HG03442 (cell line): ENCODE results near the gene YIPF1.
"Not testable (repeated sequence)": the region's sequence is repeated elsewhere in the genome, so short reads cannot be mapped to it uniquely, and the experiment has no call there.

Experiments
- ATAC-seq: cut with Tn5 transposase; IDR thresholded peaks from one replicate; pipeline ENCODE4 v1.9.1; 2021; ENCODE audit warnings: mild to moderate bottlenecking, moderate library complexity; ENCODE audit not compliant: unreplicated experiment

The YIPF1 gene

DNA sequence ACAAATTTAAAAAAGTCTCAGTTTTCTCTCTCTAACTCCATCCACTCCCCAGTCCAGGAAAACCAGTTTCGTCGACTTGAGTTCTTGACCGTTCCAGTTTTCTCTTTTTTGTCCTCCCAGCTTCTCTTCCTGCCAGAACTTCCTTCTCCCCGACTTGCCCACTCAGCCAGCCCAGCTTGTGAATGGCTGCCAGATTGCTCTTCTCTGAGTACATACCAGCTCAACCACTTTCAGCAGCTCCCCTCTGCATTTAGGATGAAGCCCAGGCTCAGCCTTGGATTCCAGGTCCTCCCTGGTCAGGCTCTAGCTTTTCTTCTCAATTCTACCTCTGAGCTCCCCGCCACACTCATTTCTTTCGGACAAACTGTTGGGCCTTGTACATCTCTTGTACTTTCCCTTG is 5.8 kb upstream of the YIPF1 start:
- no peak for ATAC-seq

DNA sequence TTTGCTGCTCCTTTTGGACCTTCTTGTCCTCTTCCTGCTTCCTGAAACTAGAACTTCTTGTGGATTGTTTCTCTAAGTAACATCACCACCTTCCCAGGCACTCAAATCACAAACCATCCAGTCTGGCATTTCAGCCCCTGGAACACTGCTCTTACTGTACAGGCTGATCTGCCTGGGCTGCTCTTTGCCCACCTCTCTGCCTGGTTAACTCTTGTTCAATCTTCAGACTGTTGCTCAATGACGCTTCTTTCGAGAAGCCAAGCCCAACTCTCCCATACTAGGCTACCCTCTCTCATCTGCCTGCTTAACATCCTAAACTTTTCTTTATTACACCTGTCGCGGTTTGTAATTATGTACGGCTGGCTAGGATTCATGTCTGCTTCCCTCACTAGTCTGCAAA is 5.0 kb upstream of the YIPF1 start:
- no peak for ATAC-seq

DNA sequence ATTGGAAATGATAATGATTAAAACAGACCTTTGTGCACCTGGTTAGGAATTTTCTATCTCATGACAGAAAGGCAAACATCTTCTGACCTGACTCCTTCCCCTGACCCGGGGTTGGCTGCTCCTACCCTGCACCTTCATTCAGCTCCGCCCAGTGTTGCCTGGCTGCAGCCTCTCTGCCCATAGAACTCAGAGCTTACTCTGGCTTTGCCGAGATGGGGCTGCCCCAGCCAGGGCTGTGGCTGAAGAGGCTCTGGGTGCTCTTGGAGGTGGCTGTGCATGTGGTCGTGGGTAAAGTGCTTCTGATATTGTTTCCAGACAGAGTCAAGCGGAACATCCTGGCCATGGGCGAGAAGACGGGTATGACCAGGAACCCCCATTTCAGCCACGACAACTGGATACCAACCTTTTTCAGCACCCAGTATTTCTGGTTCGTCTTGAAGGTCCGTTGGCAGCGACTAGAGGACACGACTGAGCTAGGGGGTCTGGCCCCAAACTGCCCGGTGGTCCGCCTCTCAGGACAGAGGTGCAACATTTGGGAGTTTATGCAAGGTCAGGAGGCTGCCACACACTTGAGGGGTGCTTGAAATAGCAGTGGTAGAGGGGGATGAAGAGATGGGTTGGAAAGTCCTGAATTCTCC is 4.5 kb upstream of the YIPF1 start, which contains the start of gene DIO1:
Gene DIO1, plus strand, starts transcription at position 189 of the 638 bp plus-strand sequence. Its CDS starts 24 bp downstream, at position 213.
- no peak for ATAC-seq

DNA sequence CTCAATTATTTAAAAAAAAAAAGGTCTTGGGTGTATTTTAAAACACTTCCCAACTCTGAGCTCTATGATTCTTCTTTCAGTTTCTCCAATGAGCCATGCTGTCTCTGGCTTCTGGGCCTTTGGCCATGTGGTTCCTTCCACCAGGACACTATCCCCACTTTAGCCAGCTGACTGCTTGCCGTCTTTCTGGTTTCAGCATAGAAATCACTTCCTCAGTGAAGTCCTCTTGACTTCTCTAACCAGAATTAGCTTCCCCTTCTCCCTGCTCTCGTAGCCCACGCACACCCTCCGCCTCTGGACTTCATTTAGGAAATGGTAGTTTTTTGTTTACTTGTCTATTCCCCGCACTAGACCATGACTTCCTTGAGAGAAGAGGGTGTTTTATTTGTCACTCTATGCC is 3.3 kb upstream of the YIPF1 start:
- no peak for ATAC-seq

DNA sequence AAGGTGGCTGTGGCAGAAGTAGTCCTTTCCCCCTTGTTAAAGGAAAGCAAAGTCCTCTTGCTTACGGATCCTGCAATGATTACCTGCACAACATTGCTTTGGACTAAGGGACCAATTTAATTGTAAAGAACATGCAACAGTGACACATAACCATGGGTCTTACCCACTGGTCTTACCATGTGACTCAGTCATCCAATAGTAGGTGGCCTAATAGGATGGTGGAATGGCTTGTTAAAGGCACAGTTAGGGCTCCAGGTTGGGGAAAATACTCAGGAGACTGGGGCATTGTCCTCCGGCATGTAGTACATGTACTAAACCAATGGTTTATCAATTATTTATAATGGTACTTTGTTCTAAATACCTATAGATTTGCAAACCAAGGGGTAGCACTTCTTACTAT is 2.1 kb upstream of the YIPF1 start:
- ATAC-seq = no peak

DNA sequence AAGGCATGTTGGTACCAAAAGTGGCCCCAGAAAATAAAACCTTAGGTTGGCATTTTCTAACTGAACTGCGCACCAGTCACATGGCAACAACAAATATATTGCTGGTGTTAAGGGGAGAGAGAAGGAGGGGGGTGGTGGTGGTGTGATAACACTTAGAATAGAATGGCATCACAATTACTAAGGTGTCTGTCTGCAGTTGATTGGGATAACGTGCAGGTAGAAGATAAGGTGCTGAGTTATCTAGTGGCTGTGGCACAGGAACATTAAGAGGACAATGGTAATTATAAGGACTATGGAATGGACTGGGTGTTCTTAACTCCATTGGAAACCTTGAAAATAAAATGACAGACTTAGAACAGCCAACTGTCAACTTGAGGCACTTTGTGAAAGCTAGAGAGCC is 1.4 kb upstream of the YIPF1 start:
- no peak for ATAC-seq

DNA sequence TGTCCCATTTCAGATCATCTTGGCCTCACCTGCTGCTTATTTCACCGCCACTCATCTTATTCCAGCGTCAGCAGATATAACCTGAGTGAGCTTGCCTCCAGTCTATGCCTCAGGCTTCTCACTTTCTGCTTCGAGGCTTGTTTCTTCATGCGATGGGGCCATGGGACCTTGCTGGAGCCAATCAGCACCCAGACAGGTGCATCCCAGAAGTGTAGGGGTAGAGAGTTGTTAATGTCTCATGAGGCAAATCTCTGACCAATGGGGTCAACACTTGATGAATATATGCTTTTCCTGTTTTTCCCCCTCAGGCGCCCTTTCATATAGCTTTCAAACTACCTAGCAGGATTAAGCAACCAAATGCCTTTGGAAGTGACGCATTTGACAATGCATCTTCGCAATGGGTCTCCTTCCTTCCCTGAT is 935 bp upstream of the YIPF1 start:
- ATAC-seq = no peak

DNA sequence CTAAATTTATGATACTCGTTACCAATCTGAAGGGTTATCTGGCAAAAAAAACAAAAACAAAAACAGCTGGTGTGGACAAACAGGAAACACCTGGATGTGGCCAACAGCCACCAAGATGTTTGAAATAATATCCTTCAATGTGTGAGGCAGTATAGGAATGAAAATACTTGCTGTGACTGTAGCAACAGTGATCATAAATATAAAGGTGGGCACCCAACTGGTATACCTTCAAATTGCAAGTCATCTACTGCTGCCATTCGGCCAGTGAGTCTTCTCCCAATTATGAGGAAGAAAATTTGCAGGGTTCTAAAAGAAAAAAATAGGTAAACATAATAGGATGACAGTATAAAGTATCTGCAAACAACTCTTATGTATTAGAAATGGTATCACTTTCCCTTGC is 916 bp downstream of the YIPF1 start:
- ATAC-seq = no peak

DNA sequence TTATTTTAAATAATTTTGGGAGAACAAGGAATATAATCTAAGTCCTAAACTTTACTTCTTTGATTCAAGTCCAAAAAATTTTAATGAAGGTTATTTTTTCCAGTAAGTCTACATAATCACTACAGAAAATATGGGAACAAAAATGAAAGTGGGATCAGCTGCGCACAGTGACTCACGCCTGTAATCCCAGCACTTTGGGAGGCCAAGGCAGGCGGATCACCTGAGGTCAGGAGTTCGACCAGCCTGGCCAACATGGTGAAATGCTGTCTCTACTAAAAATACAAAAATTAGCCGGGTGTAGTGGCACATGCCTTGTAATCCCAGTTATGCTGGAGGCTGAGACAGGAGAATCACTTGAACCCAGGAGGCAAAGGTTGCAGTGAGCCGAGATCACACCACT is 6.0 kb downstream of the YIPF1 start:
- not testable (repeated sequence) for ATAC-seq

DNA sequence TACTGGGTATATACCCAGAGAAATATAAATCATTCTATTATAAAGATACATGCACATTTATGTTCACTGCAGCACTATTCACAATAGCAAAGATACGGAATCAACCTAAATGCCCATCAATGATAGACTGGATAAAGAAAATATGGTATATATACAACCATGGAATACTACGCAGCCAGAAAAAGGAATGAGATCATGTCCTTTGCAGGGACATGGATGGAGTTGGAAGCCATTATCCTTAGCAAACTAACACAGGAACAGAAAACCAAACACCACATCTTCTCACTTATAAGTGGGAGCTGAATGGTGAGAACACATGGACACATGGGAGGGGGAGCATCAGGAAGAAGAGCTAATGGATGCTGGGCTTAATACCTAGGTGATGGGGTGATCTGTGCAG is 7.7 kb downstream of the YIPF1 start:
- not testable (repeated sequence) for ATAC-seq

DNA sequence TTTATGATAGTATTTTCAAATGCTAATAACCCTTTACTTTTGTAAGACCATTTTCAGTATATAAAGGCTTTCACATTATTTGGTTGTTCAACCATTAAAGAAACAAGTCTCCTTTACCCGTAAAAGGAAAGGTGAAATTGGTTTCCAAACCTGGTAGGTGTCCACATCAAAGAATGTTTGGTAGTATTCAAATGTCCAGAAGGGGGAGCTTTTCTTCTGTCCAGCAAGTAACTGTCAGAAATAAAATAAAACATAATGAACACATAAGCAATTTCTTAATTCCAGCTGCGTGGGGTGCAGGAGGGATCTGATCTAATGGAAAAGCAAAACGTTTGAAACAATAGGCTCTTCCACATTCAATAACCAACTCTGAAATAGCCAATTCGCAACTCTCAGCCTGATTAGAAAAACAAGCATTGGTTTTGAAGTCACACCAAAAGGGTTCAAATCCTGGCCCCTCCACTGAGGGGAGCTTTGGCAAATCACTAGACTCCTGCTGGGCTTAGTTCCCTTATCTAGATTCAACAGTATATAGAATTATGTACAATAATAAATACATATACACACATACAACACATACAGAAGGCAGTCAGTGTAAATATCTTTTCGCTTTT is 11.0 kb downstream of the YIPF1 start:
- ATAC-seq = no peak

DNA sequence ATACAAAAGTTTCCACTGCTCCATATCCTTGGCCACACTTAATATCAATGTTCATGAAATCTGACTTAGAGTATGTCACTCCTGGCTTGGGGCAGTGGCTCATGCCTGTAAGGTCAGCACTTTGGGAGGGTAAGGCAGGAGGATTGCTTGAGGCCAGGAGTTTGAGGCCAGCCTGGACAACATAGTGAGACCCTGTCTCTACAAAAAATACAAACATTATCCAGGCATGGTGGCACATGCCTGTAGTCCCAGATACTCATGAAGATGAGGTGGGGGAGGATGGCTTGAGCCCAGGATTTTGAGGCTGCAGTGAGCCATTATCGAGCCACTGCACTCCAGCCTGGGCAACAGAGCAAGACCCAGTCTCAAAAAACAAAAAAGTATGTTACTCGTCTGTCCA is 14.4 kb downstream of the YIPF1 start:
- not testable (repeated sequence) for ATAC-seq

DNA sequence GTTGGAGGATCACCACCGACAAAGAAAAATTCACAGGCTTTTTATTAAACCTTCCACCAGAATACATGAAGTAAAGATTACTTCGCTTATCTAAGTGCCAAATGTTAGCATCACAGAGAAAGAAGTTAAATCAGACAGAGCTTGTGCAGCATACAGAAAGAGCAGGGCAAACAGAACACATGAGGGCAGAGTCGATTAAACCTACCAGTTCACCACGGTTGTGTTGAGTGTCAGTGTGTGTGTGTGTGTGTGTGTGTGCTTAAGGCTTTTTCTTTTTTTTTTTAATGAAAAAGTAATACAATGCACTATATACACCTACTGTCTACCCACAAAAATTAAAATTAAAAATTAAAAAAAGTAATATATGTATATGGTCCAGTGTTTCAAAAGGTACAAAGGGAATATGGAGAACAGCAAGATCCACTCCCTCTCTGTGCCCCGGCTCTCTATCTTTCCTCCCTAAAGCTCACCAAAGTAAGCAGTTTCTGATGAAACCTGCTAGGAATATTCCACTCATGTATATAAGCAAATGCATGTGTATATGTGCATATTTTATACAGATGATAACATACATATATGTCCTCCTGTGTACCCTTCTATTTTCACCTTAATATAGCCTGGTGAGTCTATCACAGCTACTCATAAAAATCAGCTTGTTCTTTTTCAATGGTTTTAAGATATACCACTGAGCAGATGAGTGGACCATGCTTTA is 17.7 kb downstream of the YIPF1 start:
- ATAC-seq = no peak

DNA sequence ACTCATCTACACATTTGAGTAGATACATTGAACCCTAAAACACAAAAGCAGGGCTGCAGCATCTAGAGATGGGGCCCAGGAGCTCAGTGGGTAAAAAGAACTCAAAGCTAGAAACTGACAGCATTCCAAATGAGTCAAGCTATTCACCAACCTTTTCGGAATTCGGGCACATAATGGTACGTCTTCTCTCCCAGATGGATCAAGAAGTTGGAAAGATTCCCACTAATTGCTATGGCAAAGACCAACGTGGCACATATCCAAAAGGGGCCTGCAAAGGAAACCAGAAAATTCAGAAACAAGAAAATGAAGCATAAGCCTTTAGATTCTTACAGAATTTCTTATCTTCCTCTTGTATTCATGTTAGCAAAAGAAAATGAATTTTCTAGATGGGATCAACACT is 18.4 kb downstream of the YIPF1 start:
- ATAC-seq = no peak

DNA sequence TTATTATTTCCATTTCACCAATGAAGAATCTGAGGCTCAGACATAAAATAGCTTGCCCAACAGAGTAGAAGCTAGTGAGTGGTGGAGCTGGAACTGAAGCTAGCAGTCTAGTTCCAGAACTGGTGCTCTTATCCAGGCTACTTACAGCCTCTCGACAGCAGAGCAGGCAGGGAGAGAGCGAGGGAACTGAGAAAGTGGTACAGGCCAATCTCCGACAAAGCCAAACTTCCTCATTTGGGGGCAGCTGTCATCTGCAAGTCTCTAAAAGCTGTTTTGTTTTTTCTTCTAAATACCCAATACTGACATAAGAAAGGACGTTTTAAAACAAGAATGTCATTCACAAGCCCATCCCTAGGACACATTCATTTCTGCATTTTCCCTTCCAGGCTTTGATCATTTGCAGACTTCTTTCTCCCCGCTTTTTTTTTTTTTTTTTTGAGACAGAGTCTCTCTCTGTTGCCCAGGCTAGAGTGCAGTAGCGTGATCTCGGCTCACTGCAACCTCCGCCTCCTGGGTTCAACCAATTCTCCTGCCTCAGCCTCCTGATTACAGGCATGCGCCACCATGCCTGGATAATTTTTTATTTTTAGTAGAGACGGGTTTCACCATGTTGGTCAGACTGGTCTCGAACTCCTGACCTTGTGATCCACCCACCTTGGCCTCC is 20.0 kb downstream of the YIPF1 start:
- no peak for ATAC-seq

DNA sequence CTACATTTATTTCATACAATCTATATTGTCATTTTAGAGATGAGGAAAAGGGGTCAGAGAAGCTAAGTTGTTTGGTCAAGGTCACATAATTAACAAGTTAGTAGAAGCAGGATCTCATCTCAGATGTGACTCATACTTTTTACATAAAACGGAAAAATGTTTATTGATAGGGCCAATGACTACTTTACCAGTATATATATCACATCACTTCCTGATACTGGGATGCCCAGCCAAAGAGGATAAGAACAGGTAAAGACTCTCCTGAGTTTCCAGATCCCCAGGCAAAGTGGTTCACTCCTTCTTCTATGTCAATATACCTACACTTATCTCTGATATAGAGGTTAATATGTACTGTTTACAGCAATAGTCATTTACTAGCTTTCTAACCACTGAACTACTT is 21.0 kb downstream of the YIPF1 start:
- ATAC-seq = no peak

DNA sequence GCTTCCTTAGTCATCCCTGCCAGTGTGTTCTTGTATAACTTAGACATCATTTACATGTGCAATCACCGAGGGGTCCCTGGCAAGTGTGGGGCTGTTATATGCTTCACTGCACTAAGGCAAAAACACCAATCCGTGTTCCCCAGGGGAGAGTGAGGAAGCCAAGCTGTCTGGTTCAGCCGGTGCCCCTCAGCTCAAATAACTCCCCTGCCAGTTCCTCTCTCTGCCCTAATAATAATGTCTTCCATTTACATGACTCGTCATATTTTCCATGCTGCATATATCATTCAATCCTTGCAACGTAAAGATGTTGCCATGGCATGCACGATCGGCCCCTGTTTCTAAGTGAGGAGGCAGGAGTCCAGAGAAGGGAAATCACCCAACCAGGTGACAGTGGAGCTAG is 27.1 kb downstream of the YIPF1 start:
- ATAC-seq = no peak

DNA sequence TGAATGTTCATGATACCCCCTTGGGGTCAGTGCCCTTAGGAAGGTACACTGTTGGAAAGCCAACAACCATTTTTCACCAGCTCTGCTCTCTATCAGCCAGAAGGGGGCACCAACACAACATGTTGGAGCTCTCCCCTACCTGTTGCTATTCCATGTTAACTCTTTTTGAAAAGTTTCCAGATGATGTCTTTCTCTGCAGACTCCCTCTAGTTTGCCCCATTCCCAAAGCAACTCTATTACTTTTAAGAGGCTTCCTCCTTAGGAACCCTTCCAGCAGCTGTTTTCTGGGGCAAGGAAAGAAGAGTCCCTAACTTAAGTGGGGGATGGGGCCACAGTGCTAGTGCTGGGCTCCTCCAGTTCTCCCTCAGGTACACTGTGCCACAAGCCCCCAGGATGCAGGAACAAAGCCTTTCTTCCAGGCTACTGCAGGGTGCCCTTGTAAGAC is 28.6 kb downstream of the YIPF1 start:
- no peak for ATAC-seq

DNA sequence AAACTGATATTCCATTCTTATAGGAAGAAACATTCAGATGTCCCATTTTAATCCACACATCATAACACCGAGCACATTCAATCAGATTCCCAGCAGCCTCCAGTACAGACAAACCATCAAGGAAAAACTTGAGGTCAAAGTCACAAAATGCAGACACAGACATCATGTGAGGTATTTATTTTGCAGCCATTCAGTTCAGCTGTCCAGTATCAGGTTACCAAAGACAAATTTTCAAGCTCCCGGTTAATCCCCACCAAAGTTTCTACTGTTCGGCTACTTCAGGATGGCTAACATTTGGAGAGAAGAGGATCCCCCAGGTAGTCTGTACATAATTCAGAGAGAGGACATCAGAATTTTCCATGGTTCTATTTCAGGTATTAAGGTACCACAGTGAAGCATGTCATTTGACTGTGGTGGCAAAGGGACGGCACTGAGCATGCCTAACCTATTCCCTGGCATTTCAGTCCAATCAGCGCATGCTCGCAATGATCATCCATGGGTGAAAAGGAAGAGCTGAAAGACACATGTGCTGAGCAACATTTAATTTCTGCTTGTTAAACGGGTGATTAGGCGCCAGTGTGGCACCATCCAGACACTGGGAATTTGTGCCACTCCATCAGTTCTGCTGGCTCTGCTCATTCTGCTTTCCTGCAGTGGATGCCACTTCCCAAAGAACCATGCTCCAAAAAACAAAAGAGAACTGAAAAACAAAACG is 37.9 kb downstream of the YIPF1 start:
- no peak for ATAC-seq

DNA sequence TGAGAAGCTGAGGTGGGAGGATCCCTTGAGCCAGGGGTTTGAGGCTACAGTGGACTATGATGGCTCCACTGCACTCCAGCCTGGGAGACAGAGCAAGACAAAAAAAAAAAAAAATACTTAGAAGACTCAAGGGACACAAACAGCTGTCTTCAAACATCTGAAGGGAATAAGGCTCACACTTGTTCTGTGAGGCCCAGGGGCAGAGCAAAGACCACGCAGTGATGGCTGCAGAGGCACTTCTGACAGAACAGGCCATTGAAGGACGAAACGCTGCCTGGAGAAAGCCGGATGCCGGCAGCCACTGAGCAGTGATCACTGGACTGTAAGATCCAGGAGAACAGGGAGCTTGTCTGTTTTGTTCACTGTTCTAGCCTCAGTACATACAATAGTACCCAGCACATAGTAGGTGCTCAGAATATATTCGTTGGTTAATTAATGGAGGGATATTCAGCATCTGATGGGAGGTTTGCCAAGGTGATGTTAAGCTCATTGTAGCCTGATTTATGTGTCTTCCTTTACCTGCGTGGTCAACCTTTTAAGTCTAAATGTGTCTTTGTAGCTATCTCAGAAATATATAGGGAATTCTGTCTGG is 39.4 kb downstream of the YIPF1 start:
- no peak for ATAC-seq

DNA sequence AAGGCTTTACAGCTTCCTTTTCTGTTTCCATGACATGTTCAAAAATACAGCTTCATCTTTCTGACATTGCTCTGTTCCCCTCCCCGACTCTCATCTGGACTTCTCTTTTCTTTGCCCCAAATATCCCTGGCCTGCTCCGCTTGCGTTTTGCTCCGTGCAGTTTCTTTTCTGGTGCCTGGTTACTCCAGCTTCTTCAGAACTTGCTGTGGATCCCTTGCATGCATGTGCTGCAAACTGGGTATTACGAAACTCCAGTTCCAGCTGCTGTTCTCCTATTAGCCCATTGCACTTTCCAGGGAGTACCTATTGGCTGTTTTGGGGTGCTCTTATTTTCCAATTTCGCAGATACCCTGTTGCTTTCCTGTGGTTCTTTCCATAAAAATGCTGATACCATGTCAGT is 41.6 kb downstream of the YIPF1 start:
- no peak for ATAC-seq
